Measurements from ENCODE around the gene PINLYP.

The PINLYP gene
- long read RNA-seq = 0 reads

DNA sequence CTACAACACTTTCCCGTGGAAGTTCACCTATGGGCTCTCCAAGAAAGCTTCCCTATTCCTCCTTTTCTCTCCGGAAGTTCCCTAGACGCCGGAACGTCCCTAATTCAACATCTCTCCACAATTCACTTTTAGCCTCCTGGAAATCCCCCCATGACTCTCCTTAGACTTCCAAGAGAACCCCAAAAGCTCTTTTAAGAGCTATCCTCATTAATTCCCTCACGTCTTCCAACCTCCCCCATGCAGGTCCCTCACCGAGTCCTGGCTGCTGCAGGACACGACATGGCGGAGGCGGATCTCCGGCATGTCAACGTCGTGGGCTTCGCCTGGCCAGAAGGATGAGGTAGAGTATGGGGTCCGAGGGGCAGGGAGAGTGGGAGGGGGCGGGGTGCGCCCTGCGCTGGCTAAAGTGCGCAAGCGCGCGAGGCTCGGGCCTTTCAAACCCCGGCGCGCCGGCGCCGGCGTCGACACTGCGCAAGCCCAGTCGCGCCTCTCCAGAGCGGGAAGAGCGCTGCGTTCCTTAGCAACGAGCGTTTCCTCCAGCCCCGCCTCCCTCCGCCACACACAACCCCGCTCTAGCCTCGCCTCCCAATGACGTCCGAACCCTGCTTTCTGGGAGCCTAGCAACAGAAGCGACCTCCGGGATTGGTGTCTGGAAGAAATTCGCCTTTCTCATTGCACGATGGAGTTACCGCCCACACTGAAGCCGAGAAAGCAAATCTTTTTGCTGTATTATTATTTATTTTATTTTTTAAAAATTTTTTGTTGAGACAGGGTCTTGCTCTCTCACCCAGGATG is at the start of gene PINLYP, which contains the start of gene XRCC1:
TSS of gene PINLYP (plus strand) at position 646 of the 795 bp plus-strand sequence. CDS start 1,391 bp downstream, outside the sequence.
TSS of gene XRCC1 (minus strand) at position 372 of the 795 bp plus-strand sequence. CDS start at position 303, 69 bp downstream.
- DNase-seq (ENCODE audit: low read depth in 1 of 2, low spot score in 1 of 2) = peak; percentile 96 to 98
- peak within 1 kb of the TSS; percentile 79 for H3K27ac ChIP-seq (replicated peaks)
- peak within 1 kb of the TSS; percentile 75 for H3K4me3 ChIP-seq (replicated peaks; ENCODE audit: insufficient read depth, low read length)
- TF ChIP-seq, protein P1, sequence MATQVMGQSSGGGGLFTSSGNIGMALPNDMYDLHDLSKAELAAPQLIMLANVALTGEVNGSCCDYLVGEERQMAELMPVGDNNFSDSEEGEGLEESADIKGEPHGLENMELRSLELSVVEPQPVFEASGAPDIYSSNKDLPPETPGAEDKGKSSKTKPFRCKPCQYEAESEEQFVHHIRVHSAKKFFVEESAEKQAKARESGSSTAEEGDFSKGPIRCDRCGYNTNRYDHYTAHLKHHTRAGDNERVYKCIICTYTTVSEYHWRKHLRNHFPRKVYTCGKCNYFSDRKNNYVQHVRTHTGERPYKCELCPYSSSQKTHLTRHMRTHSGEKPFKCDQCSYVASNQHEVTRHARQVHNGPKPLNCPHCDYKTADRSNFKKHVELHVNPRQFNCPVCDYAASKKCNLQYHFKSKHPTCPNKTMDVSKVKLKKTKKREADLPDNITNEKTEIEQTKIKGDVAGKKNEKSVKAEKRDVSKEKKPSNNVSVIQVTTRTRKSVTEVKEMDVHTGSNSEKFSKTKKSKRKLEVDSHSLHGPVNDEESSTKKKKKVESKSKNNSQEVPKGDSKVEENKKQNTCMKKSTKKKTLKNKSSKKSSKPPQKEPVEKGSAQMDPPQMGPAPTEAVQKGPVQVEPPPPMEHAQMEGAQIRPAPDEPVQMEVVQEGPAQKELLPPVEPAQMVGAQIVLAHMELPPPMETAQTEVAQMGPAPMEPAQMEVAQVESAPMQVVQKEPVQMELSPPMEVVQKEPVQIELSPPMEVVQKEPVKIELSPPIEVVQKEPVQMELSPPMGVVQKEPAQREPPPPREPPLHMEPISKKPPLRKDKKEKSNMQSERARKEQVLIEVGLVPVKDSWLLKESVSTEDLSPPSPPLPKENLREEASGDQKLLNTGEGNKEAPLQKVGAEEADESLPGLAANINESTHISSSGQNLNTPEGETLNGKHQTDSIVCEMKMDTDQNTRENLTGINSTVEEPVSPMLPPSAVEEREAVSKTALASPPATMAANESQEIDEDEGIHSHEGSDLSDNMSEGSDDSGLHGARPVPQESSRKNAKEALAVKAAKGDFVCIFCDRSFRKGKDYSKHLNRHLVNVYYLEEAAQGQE (IDR thresholded peaks at IDR 0.05; ENCODE audit: insufficient replicate concordance, low read depth) = no peak
- peak; percentile 42; the same call in 1 of the 2 replicates for TF ChIP-seq POLR2AphosphoS5 (IDR thresholded peaks at IDR 0.05; ENCODE audit: low read depth)
- TF ChIP-seq SPI1 (IDR thresholded peaks at IDR 0.05; ENCODE audit: borderline replicate concordance, low read depth) = no peak; the same call in 1 of the 2 replicates
- H3K27me3 ChIP-seq (ENCODE audit: insufficient read depth, poor library complexity, severe bottlenecking) = no peaks in the 10 kb centered on the region

DNA sequence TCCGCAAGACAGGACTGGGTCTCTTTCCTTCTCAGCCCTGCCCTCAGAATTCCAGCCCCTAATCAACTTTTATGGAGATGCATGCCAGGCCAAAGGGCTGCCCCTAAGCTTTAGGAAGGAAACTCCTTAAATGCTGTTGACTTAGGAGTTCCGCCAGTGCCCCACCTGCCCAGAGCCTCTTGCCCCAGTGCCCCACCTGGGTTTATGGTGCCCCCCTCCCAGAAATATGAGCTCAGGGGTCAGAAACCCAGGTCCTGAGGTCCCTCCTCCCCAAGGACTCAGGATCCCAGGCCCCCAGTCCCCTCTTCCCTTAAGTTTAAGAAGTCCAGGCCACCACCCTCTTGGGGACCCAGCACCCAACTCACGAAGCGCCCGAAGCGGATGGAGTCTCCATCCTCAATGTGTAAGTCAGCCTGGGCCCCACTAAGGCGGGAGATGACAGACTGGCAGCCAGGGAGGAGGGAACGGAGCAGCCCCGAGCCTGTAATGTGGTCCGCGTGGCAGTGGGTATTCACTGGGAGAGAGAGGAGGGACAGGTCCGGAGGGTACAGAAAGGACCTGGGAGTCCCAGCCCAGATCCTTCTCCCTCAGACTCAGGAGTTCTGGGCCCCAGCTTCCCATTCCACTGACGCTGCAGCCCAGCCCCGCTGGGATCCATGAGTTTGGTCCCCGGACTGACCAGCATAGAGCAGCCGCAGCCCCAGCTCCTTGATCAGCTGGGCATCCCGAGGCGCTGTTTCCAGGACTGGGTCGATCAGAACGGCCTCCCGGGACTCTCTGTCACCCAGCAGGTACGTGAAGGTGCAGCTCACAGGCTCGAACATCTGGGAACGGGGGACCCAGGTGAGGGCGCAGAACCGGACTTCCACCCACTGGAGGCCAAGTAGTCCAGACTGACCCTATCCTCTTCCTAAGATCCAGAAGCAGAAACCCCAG is 49.5 kb upstream of the PINLYP start:
- peak overlapping the region; percentile 49 for H3K27ac ChIP-seq (replicated peaks)

DNA sequence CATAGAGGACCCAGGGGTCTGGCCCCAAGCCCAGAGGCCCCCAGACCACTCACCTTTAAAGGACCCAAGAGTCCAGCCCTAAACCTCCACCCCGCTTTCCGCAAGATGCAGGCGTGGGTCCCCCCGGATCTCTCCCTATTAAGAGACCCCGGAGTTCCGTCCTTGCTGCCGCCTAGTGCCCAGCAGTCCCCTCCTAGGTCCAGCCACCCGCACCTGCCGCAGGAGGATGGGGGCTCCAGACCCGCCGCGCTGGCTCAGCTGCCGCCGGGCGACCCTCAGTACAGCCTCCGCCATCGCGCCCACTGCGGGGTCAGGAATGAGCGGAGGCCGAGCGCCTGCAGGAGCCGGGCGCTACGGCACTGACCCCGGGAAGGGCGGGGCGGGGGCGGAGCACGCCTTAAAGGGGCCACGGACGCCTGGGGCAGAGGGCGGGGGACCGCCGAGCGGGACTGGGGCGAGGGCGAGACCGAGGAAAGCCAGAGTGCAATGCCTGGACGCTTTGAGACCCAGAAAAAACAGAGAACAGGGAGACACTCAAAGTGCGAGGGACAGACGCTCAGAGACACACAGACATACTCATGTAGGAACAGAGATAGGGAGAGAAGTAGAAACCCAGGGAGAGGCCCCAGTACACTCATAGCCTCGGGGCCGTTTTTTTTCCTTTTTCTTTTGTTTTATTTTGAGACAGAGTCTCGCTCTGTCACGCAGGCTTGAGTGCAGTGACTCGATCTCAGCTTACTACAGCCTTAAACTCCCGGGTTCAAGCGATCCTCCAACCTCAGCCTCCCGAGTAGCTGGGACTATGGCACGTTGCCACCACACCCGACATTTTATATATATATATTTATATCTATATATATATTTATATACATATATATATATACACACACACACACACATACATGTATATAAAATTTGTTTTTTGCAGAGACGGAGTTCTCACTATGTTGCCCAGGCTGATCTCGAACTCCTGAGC is 48.4 kb upstream of the PINLYP start, which contains the start of gene ETHE1:
TSS of gene ETHE1 (minus strand) at position 318 of the 976 bp plus-strand sequence. CDS start at position 294, 24 bp downstream.
- no peaks in the 10 kb centered on the region for H3K27me3 ChIP-seq (ENCODE audit: insufficient read depth, poor library complexity, severe bottlenecking)
- peak within 1 kb of the TSS; percentile 93 for H3K4me3 ChIP-seq (replicated peaks; ENCODE audit: insufficient read depth, low read length)
- peak; percentile 41 to 75 for DNase-seq (ENCODE audit: low read depth in 1 of 2, low spot score in 1 of 2)
- peak within 1 kb of the TSS; percentile 49 for H3K27ac ChIP-seq (replicated peaks)
- no peak for TF ChIP-seq SPI1 (IDR thresholded peaks at IDR 0.05; ENCODE audit: borderline replicate concordance, low read depth)
- TF ChIP-seq, protein P1 (IDR thresholded peaks at IDR 0.05; ENCODE audit: insufficient replicate concordance, low read depth) = no peak
- TF ChIP-seq POLR2AphosphoS5 (IDR thresholded peaks at IDR 0.05; ENCODE audit: low read depth) = no peak; the same call in 1 of the 2 replicates
- TF ChIP-seq, protein P2, sequence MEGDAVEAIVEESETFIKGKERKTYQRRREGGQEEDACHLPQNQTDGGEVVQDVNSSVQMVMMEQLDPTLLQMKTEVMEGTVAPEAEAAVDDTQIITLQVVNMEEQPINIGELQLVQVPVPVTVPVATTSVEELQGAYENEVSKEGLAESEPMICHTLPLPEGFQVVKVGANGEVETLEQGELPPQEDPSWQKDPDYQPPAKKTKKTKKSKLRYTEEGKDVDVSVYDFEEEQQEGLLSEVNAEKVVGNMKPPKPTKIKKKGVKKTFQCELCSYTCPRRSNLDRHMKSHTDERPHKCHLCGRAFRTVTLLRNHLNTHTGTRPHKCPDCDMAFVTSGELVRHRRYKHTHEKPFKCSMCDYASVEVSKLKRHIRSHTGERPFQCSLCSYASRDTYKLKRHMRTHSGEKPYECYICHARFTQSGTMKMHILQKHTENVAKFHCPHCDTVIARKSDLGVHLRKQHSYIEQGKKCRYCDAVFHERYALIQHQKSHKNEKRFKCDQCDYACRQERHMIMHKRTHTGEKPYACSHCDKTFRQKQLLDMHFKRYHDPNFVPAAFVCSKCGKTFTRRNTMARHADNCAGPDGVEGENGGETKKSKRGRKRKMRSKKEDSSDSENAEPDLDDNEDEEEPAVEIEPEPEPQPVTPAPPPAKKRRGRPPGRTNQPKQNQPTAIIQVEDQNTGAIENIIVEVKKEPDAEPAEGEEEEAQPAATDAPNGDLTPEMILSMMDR (IDR thresholded peaks at IDR 0.05; ENCODE audit: insufficient read depth, low read length) = no peak
- TF ChIP-seq GABPA (IDR thresholded peaks at IDR 0.05; ENCODE audit: low read depth) = no peak

More for the DNA sequence above, 49.5 kb upstream of the PINLYP start:
- DNase-seq (ENCODE audit: low read depth in 1 of 2, low spot score in 1 of 2) = peak in 1 of 2 experiments; percentile 45
- no peak for TF ChIP-seq SPI1 (IDR thresholded peaks at IDR 0.05; ENCODE audit: borderline replicate concordance, low read depth)
- no peak for TF ChIP-seq GABPA (IDR thresholded peaks at IDR 0.05; ENCODE audit: low read depth)
- TF ChIP-seq, protein P1 (IDR thresholded peaks at IDR 0.05; ENCODE audit: insufficient replicate concordance, low read depth) = no peak
- no peak; the same call in 1 of the 2 replicates for TF ChIP-seq POLR2AphosphoS5 (IDR thresholded peaks at IDR 0.05; ENCODE audit: low read depth)
- TF ChIP-seq, protein P2 (IDR thresholded peaks at IDR 0.05; ENCODE audit: insufficient read depth, low read length) = no peak
- Histone ChIP-seq H3K4me3 (replicated peaks; ENCODE audit: insufficient read depth, low read length) (peak overlapping the region; percentile 93), H3K27me3 (ENCODE audit: insufficient read depth, poor library complexity, severe bottlenecking) (no peaks in the 10 kb centered on the region)
